AG09309 (cell line): ENCODE measurements around the gene AGBL4.

Source experiments
- DNase-seq: peaks from one replicate; pipeline ENCODE4 v3.0.0-alpha.2; 2010; ENCODE audit warnings: low read depth
- H3K4me3 ChIP-seq: 2 replicates; pipeline ENCODE4 v1.5.1; 2011; ENCODE audit warnings: mild to moderate bottlenecking, low read depth, low read length, moderate library complexity; ENCODE audit not compliant: control insufficient read depth
- CTCF ChIP-seq: IDR thresholded peaks from 2 replicates; pipeline ENCODE4 v1.5.1; 2011; ENCODE audit warnings: mild to moderate bottlenecking, low read depth, low read length, inconsistent platforms; ENCODE audit not compliant: insufficient read depth, control insufficient read depth; ENCODE audit errors: missing control alignments

AGBL4 gene

GRCh38 chr1:48671578-48671977, 1352.2 kb downstream of the AGBL4 start:
- no peak overlapping the region for H3K4me3 ChIP-seq
- no peak for TF ChIP-seq CTCF
- DNase-seq = no peak

- TF ChIP-seq CTCF = no peak
- DNase-seq = no peak
- H3K4me3 ChIP-seq = no peak overlapping the region
Observed at GRCh38 chr1:48670234-48671020, 1353.3 kb downstream of the AGBL4 start.

GRCh38 chr1:48668339-48668738, 1355.4 kb downstream of the AGBL4 start:
- H3K4me3 ChIP-seq = no peak overlapping the region
- DNase-seq = no peak
- TF ChIP-seq CTCF = no peak

- no peak overlapping the region for H3K4me3 ChIP-seq
- no peak for DNase-seq
- TF ChIP-seq CTCF = no peak
Observed at GRCh38 chr1:48667782-48668181, 1356.0 kb downstream of the AGBL4 start.

GRCh38 chr1:48665708-48666407, 1357.9 kb downstream of the AGBL4 start:
- no peak for TF ChIP-seq CTCF
- no peak overlapping the region for H3K4me3 ChIP-seq
- DNase-seq = no peak

- H3K4me3 ChIP-seq = no peak overlapping the region
- TF ChIP-seq CTCF = no peak
- DNase-seq = no peak
Observed at GRCh38 chr1:48661726-48662463, 1361.9 kb downstream of the AGBL4 start.
